ENCODE results near the gene ELMO1. TPM values are rescaled to one million over a fixed set of nuclear protein-coding genes. Genes with fewer than 3 reads are reported as not detected.

ELMO1 gene
- polyA plus RNA-seq, 1 donor from 2014 or later, result 86.5 TPM

DNA sequence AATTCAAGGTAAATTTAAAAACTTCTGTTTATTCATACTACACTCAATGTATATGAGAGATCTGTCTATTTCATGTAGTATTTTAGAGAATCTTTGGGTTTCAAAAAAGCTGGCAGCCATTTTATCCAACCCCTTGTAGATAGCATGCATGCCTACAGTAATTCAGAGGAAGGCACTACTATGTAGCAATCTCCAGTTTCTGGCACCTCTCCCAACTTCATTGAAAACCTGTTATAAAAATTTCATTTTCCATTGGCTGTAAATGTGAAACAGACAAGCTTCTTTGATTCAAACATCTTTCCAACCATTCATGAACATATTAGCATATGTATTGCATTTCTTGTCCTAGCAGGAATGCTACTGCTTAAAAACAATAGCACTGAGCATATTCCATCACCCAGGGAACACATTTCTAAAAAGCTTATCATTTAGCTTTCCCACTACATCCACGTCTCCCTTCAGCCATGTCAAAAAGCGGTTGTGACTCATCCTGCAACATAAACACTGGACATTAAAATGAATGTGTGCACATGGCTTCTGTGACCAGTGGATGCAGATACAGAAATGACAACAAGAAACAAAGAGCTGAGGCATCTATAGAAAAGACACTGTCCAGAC lies 393.9 kb downstream of the ELMO1 start:
- Mint-ChIP-seq H3K27ac (no peak overlapping the region), H3K36me3 (peaks cover 8% of the 10 kb centered on the region), H3K9me3 (peaks cover 0 to 2% (median 0%) of the 10 kb centered on the region in 3 donors), H3K4me1 (peaks cover 4 to 6% (median 6%) of the 10 kb centered on the region in 3 donors), H3K4me3 (no peak overlapping the region), H3K27me3 (no peaks in the 10 kb centered on the region)

DNA sequence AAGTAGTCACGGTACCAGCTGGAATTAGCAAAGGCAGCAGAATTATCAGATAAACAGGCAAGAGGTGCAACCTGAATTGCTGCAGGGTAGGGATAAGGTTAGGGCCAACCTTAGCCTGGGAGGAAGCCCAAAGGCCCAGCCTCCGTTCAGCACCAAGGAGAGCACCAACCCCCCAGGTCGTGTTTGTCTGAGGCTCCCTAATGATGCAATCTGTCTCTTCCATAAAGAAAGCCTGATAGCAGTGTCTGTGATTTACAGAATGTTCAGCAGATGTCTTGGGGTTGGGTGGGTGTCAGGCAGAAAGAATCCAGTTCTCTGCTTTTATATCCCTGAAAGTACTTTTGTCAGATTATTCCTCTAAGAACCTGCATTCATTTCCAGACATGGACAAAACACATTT lies 396.0 kb downstream of the ELMO1 start:
- Mint-ChIP-seq H3K4me1 (peaks cover 10 to 11% (median 10%) of the 10 kb centered on the region in 3 donors), H3K27me3 (no peaks in the 10 kb centered on the region), H3K9me3 (peaks cover 0 to under 1% (median 0%) of the 10 kb centered on the region in 3 donors), H3K36me3 (peaks cover 10% of the 10 kb centered on the region), H3K4me3 (no peak overlapping the region), H3K27ac (no peak overlapping the region)

GRCh38 chr7:37050801-37051200 lies 397.9 kb downstream of the ELMO1 start:
- Mint-ChIP-seq H3K27me3 (no peaks in the 10 kb centered on the region), H3K9me3 (no peaks in the 10 kb centered on the region), H3K4me1 (peaks cover 16 to 27% (median 21%) of the 10 kb centered on the region in 3 donors), H3K4me3 (no peak overlapping the region), H3K27ac (no peak overlapping the region), H3K36me3 (peaks cover 9% of the 10 kb centered on the region)

GRCh38 chr7:37048674-37049073 lies 400.0 kb downstream of the ELMO1 start:
- Mint-ChIP-seq H3K9me3 (no peaks in the 10 kb centered on the region), H3K27me3 (no peaks in the 10 kb centered on the region), H3K4me1 (peaks cover 17 to 35% (median 26%) of the 10 kb centered on the region in 3 donors), H3K36me3 (peaks cover 10% of the 10 kb centered on the region), H3K4me3 (no peak overlapping the region), H3K27ac (no peak overlapping the region)

DNA sequence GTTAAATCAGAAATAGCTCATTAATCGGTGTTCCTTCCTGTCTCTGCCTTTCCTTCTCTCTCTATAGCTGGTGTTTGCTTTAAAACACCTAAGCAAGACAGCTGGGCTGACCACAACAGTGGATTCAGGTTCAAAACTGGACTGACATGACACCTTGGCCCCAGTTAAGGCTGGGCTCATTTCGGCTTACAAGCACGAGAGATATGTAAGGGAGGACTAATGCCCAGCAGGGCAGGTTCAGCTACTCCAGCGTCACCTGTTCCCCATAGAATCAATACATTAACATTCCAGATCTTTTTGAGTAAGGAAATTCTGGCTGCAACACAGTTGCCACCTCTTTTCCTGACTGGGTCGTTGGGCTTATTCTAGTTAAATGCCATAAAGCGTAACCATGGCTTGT lies 401.4 kb downstream of the ELMO1 start:
- H3K4me1 Mint-ChIP-seq, result peaks cover 15 to 30% (median 26%) of the 10 kb centered on the region in 3 donors
- H3K4me3 Mint-ChIP-seq, result peak overlapping the region in 1 of 4 donors; percentile 36
- H3K9me3 Mint-ChIP-seq, result peaks cover 0 to 2% (median 0%) of the 10 kb centered on the region in 3 donors
- peaks cover 8% of the 10 kb centered on the region for H3K36me3 Mint-ChIP-seq
- peak overlapping the region in 1 of 3 donors; percentile 86 for H3K27ac Mint-ChIP-seq
- H3K27me3 Mint-ChIP-seq, result no peaks in the 10 kb centered on the region

- Mint-ChIP-seq H3K4me1 (peaks cover 14 to 30% (median 26%) of the 10 kb centered on the region in 3 donors), H3K9me3 (peaks cover 0 to 2% (median 0%) of the 10 kb centered on the region in 3 donors), H3K27me3 (no peaks in the 10 kb centered on the region), H3K27ac (no peak overlapping the region), H3K4me3 (no peak overlapping the region), H3K36me3 (peaks cover 8% of the 10 kb centered on the region)
Measured at GRCh38 chr7:37046531-37047079, 402.1 kb downstream of the ELMO1 start.

DNA sequence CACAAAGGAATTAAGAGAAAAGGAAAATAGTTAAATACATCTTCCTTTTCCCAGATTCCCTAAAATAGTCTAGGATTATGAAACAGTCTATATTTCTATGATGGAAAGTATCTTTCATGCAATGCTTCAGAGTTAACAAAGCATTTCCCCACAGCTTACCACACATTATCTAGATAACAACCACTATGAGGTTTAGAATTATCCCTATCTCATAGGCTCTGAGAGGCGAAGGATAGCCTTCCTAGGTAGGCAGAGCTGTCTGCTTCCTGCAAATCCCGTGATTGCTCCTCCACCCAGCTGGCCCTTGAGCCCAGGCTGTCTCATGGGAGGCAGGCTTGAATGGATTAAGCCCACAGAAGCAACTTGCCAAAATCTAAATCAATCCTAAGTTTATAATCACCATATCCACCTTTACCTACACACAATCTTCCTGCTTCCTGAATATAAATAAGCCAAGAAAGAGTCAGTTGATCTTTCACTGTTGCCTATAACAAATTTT lies 402.9 kb downstream of the ELMO1 start:
- peaks cover 13 to 30% (median 26%) of the 10 kb centered on the region in 3 donors for H3K4me1 Mint-ChIP-seq
- peak overlapping the region in 1 of 3 donors; percentile 17 for H3K27ac Mint-ChIP-seq
- H3K36me3 Mint-ChIP-seq, result peaks cover 8% of the 10 kb centered on the region
- H3K27me3 Mint-ChIP-seq, result no peaks in the 10 kb centered on the region
- peak overlapping the region in 1 of 4 donors; percentile 47 for H3K4me3 Mint-ChIP-seq
- peaks cover 2 to 4% (median 2%) of the 10 kb centered on the region in 3 donors for H3K9me3 Mint-ChIP-seq

DNA sequence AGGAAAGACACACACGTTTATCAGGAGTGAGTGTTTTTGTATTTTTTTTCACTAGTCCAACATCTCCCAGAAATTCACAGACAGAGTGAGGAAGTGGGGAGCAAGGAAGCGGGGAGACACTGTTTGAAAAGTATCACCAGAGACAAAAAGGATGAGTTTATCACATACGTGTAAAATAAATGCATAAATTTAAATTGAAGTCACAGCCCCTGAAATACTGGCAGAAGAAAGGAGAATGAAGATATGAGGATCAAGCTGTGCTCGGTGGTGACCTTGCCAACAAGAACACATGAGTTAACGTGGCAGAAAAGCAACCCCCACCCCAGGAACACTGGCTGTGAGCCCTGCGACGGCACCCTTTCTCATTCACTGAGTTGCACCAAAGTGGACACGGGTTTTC lies 407.2 kb downstream of the ELMO1 start:
- Mint-ChIP-seq H3K9me3 (peaks cover 4 to 15% (median 5%) of the 10 kb centered on the region in 3 donors), H3K4me3 (no peak overlapping the region), H3K4me1 (peaks cover 8 to 16% (median 14%) of the 10 kb centered on the region in 3 donors), H3K27me3 (no peaks in the 10 kb centered on the region), H3K36me3 (peaks cover 13% of the 10 kb centered on the region), H3K27ac (no peak overlapping the region)

- Mint-ChIP-seq H3K36me3 (peaks cover 11% of the 10 kb centered on the region), H3K9me3 (peaks cover 4 to 15% (median 5%) of the 10 kb centered on the region in 3 donors), H3K4me1 (peaks cover 0 to 6% (median 4%) of the 10 kb centered on the region in 3 donors), H3K27ac (no peak overlapping the region), H3K4me3 (no peak overlapping the region), H3K27me3 (no peaks in the 10 kb centered on the region)
Measured at GRCh38 chr7:37040330-37040729, 408.3 kb downstream of the ELMO1 start.

DNA sequence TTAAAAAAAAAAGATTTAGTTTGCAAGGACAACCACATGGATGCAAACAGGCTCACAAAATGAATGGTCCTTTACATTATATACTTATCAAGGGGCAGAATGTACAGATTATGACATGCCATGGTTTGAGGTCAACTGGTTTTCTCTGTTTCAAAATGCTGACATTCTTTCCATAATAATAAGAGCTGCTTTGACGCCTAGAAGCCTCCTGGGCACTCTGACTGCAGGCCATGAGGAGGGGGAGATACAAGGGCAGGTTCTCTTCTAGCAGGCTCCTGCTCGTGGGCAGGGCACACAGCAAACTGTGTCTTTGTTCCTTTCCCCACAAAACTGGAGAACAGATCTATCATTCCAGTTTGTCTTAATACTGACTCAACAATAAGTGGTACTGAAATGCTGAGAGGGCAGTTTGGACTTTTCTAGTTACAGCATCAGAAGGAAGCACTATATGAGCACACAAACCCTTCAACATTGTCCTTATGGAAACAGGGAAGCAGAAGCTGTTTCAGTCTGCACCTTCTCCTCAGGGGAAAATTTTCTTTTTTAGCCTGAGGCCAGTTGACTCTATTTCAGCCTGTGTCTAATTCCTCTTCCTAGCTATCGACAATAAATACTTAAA lies 409.4 kb downstream of the ELMO1 start:
- Mint-ChIP-seq H3K9me3 (peaks cover 4 to 15% (median 5%) of the 10 kb centered on the region in 3 donors), H3K4me3 (no peak overlapping the region), H3K27ac (no peak overlapping the region), H3K4me1 (peaks cover 0 to 2% (median 0%) of the 10 kb centered on the region in 3 donors), H3K27me3 (no peaks in the 10 kb centered on the region), H3K36me3 (peaks cover 8% of the 10 kb centered on the region)

- peaks cover 10% of the 10 kb centered on the region for H3K36me3 Mint-ChIP-seq
- peaks cover 4 to 15% (median 5%) of the 10 kb centered on the region in 3 donors for H3K9me3 Mint-ChIP-seq
- no peak overlapping the region for H3K27ac Mint-ChIP-seq
Measured at GRCh38 chr7:37038706-37039105, 410.0 kb downstream of the ELMO1 start.

GRCh38 chr7:37037286-37037685 lies 411.4 kb downstream of the ELMO1 start:
- no peaks in the 10 kb centered on the region for H3K27me3 Mint-ChIP-seq
- H3K36me3 Mint-ChIP-seq, result peaks cover 13% of the 10 kb centered on the region
- no peak overlapping the region for H3K4me3 Mint-ChIP-seq
- H3K9me3 Mint-ChIP-seq, result peaks cover 3 to 15% (median 5%) of the 10 kb centered on the region in 3 donors
- no peak overlapping the region for H3K27ac Mint-ChIP-seq
- H3K4me1 Mint-ChIP-seq, result peaks cover 0 to 3% (median 2%) of the 10 kb centered on the region in 3 donors

More at GRCh38 chr7:37038706-37039105, 410.0 kb downstream of the ELMO1 start:
- Mint-ChIP-seq H3K4me1 (peaks cover 0 to 2% (median under 1%) of the 10 kb centered on the region in 3 donors), H3K27me3 (no peaks in the 10 kb centered on the region), H3K4me3 (no peak overlapping the region)

DNA sequence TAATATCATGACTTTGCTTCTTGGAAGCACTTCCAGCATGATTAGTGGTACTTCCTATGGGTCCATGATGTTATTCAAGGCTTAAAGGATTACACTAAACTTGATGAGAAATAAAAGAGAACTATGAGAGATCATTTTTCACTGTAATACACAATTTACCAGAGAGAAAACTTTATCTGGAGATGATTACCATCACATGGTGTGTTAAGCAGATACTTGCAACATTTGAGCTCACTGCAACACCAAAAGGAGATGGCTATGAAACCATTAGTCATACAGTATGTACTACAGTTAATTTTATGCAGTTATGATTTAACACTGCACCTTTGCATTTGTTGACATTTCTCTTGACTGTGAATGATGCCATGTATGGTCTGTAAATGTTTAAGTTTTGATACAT lies 413.0 kb downstream of the ELMO1 start:
- peaks cover 13% of the 10 kb centered on the region for H3K36me3 Mint-ChIP-seq
- H3K4me3 Mint-ChIP-seq, result no peak overlapping the region
- H3K27ac Mint-ChIP-seq, result no peak overlapping the region
- H3K27me3 Mint-ChIP-seq, result no peaks in the 10 kb centered on the region
- H3K9me3 Mint-ChIP-seq, result peaks cover 3 to 11% (median 3%) of the 10 kb centered on the region in 3 donors
- H3K4me1 Mint-ChIP-seq, result peaks cover 0 to 3% (median 0%) of the 10 kb centered on the region in 3 donors

GRCh38 chr7:37033141-37033540 lies 415.5 kb downstream of the ELMO1 start:
- H3K27me3 Mint-ChIP-seq, result no peaks in the 10 kb centered on the region
- H3K4me3 Mint-ChIP-seq, result no peak overlapping the region
- H3K9me3 Mint-ChIP-seq, result peaks cover 0 to 1% (median 0%) of the 10 kb centered on the region in 3 donors
- H3K4me1 Mint-ChIP-seq, result peaks cover 0 to 3% (median 0%) of the 10 kb centered on the region in 3 donors
- H3K27ac Mint-ChIP-seq, result no peak overlapping the region
- H3K36me3 Mint-ChIP-seq, result peaks cover 6% of the 10 kb centered on the region

DNA sequence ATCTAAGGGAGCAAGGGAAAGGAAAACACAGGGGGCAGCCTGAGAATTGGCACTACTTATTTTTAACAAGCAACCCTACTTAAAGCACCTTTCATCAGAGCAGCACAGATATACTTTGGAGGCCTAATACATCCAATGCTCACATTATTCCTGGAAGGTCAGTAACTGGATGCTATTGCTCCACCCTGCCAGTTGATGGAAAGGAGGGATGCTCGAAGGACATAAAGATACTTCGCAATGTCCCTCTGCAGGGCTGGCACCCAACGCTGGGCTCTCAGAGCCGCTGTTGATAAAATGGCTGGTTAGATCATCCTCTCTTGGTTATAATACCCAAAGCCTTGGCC lies 416.4 kb downstream of the ELMO1 start:
- Mint-ChIP-seq H3K27me3 (no peaks in the 10 kb centered on the region), H3K9me3 (peaks cover 0 to 1% (median 0%) of the 10 kb centered on the region in 3 donors), H3K36me3 (peaks cover 5% of the 10 kb centered on the region), H3K4me3 (no peak overlapping the region), H3K27ac (no peak overlapping the region), H3K4me1 (peaks cover 0 to 3% (median 0%) of the 10 kb centered on the region in 3 donors)

Measured in IgD-negative memory B cell (primary cell).